HepG2 (cell line): ENCODE data around the gene SLC30A4. TPM values are rescaled to one million over a fixed set of nuclear protein-coding genes. Genes with fewer than 3 reads are reported as not detected.

ENCODE experiments used
- ATAC-seq: fragments of 200-7000 bp; cut with Tn5 transposase; 3 replicates; pipeline ENCODE4 v1.9.1; 2020; ENCODE audit warnings: mild to moderate bottlenecking, moderate library complexity
- BruUV-seq: library from RNA; stranded (reverse); fragments of 400-500 nt; replicated peaks from 2 replicates; lab custom pipeline; 2021; lab: Mats Ljungman, UMichigan
- CTCF ChIA-PET: fragments of 300-600 bp; formaldehyde crosslinking; extraction: SDS; loops from one replicate; lab custom pipeline; 2021; ENCODE audit warnings: low total read pairs, inconsistent platforms, low intra/inter-chr PET ratio; lab: Yijun Ruan, JAX
- POLR2A ChIA-PET: fragments of 350-600 bp; sonication (Branson Sonifier 250); formaldehyde crosslinking; loops from one replicate; lab custom pipeline; 2020; ENCODE audit warnings: antibody characterized with exemption, inconsistent platforms; lab: Yijun Ruan, JAX
- DNase-seq: peaks from one replicate; pipeline ENCODE4 v3.0.0-alpha.2; 2015; ENCODE audit warnings: low spot score
- FAIRE-seq: peaks from 3 replicates; lab custom pipeline; 2011; peaks lifted over from hg19 to GRCh38; lab: Jason Lieb, UNC
- H2AFZ ChIP-seq: one replicate; pipeline ENCODE4 v1.6.1; 2011; ENCODE audit warnings: low read length, inconsistent platforms
- H3K27ac ChIP-seq: fragments of 300-600 bp; 3 replicates; pipeline ENCODE4 v1.8.0; 2011; ENCODE audit warnings: mixed run types, mild to moderate bottlenecking, mixed read lengths, low read length, inconsistent platforms; ENCODE audit not compliant: insufficient read depth; ENCODE audit errors: extremely low read length
- H3K27me3 ChIP-seq, 2 experiments: fragments of 200-600 bp in 1 of 2; 2 replicates in 1 of 2; 3 replicates in 1 of 2; pipeline versions ENCODE4 v1.6.0 to v1.8.0; 2011; ENCODE audit warnings: low read length in 2 of 2, mild to moderate bottlenecking in 2 of 2, moderate library complexity in 2 of 2, inconsistent platforms in 1 of 2; ENCODE audit not compliant: insufficient read depth in 2 of 2, control insufficient read depth in 1 of 2
- H3K36me3 ChIP-seq, 2 experiments: fragments of 200-600 bp in 1 of 2; replicated peaks in 1 of 2; 2 replicates in 1 of 2; 3 replicates in 1 of 2; pipeline versions ENCODE4 v1.5.1 to v1.8.0; 2011; ENCODE audit warnings: low read length in 2 of 2, inconsistent platforms in 1 of 2; ENCODE audit not compliant: insufficient read depth in 2 of 2, control insufficient read depth in 1 of 2
- H3K4me1 ChIP-seq: 2 replicates; pipeline ENCODE4 v1.5.1; 2012; ENCODE audit warnings: low read length, inconsistent platforms; ENCODE audit not compliant: insufficient read depth
- H3K4me2 ChIP-seq: 2 replicates; pipeline ENCODE4 v1.6.0; 2011; ENCODE audit warnings: low read depth, low read length, inconsistent platforms
- H3K4me3 ChIP-seq, 3 experiments: fragments of 200-600 bp in 1 of 3; sonication (generic), shearing (Covaris generic) in 1 of 3; replicated peaks in 1 of 3; 2 replicates each; pipeline ENCODE4 v1.5.1; 2011 to 2016; ENCODE audit warnings: low read length in 3 of 3, inconsistent platforms in 2 of 3, low read depth in 2 of 3, mild to moderate bottlenecking in 2 of 3, control low read depth in 1 of 3, mixed read lengths in 1 of 3; ENCODE audit not compliant: insufficient read depth in 1 of 3
- H3K79me2 ChIP-seq: one replicate; pipeline ENCODE4 v1.6.1; 2011; ENCODE audit warnings: low read length, inconsistent platforms; ENCODE audit not compliant: insufficient read depth
- H3K9ac ChIP-seq: 2 replicates; pipeline ENCODE4 v1.6.0; 2011; ENCODE audit warnings: mild to moderate bottlenecking, low read depth, low read length, inconsistent platforms; ENCODE audit not compliant: insufficient read depth
- H3K9me3 ChIP-seq: 2 replicates; pipeline ENCODE4 v1.5.1; 2012; ENCODE audit warnings: mild to moderate bottlenecking, low read length
- H4K20me1 ChIP-seq: 2 replicates; pipeline ENCODE4 v1.6.0; 2011; ENCODE audit warnings: inconsistent platforms, mild to moderate bottlenecking, low read length, moderate library complexity; ENCODE audit not compliant: insufficient read depth
- SKI ChIP-seq: fragments of 450-650 bp; IDR thresholded peaks from one replicate; pipeline ENCODE4 v1.6.1; 2018; ENCODE audit warnings: mild to moderate bottlenecking; ENCODE audit not compliant: partially characterized antibody
- SMYD3 ChIP-seq: sonication (generic); formaldehyde crosslinking; IDR thresholded peaks from 2 replicates; pipeline ENCODE4 v1.8.1; 2023; ENCODE audit warnings: mild to moderate bottlenecking, missing genetic modification reagents
- TBL1XR1 ChIP-seq: fragments of 150-350 bp; IDR thresholded peaks from 2 replicates; pipeline ENCODE4 v1.6.1; 2014; ENCODE audit warnings: borderline replicate concordance, low read length; ENCODE audit not compliant: partially characterized antibody
- ZNF570 ChIP-seq: sonication (generic); formaldehyde crosslinking; IDR thresholded peaks from 2 replicates; pipeline ENCODE4 v1.4.0; 2020; ENCODE audit warnings: mild to moderate bottlenecking, missing genetic modification reagents, borderline replicate concordance
- ZSCAN31 ChIP-seq: sonication (generic); formaldehyde crosslinking; IDR thresholded peaks from 2 replicates; pipeline ENCODE4 v1.5.0; 2020; ENCODE audit warnings: low read depth, mild to moderate bottlenecking, missing genetic modification reagents
- WGBS: methylation state at CpG from one replicate; pipeline ENCODE4 v1.1.6; 2017; ENCODE audit warnings: low lambda C conversion rate; 5-methylcytosine and 5-hydroxymethylcytosine counted together
- in situ Hi-C: cut with HindIII; loops from 2 replicates; pipeline ENCODE4 v1.10.0; 2017; ENCODE audit warnings: low pct_unique_long_range_greater_than_20kb; ENCODE audit not compliant: extremely low pct_ligation_motif_present
- intact Hi-C: fragments of 100-400 bp; cut with micrococcal nuclease; formaldehyde crosslinking; loops from one replicate; pipeline ENCODE4 v1.10.0; 2022; ENCODE audit not compliant: unreplicated experiment
- polyA plus RNA-seq, 8 experiments: library from polyadenylated mRNA; depleted of rRNA in 3 of 8; stranded (reverse) in 7 of 8; unstranded in 1 of 8; fragments of >200 nt; fragmentation: Illumina TruSeq in 4 of 8; extraction: Trizol in 4 of 8; gene quantifications; 2 replicates each; pipeline versions ENCODE4 v1.2.1 to v1.2.3, GENCODE V29; 2011 to 2016; ENCODE audit warnings: low read depth in 4 of 8, missing spikeins in 1 of 8, mixed read lengths in 1 of 8; ENCODE audit not compliant: insufficient read depth in 1 of 8
- total RNA-seq, 5 experiments: library from RNA; depleted of rRNA; stranded (reverse); fragments of >200 nt; fragmentation: Illumina TruSeq; extraction: Trizol; gene quantifications; 2 replicates each; pipeline ENCODE4 v1.2.3, GENCODE V29; 2016; ENCODE audit warnings: low read depth in 1 of 5

SLC30A4 gene
- total and polyA plus RNA-seq, 2 of the 13 experiments (the other 11 are each of a cell fraction or from before 2014, with no cell fraction given): 0.01 to 0.04 TPM

DNA sequence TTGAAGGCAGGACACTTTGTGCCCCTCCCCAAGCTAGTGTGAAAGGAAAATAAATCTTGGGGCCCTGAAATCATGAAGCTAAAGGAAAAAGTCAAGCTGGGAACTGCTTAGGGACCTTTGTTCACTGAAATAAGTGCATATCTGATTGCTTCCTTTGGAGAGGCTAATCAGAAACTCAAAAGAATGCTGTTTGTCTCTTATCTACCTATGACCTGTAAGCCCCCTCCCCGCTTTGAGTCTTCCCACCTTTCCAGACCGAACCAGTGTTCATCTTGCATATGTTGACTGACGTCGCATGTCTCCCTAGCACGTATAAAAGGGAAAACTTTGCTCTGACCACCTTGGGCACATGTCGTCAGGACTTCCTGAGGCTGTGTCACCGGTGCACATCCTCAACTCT is 53.1 kb downstream of the SLC30A4 start:
- H3K4me2 ChIP-seq: no peak overlapping the region
- DNase-seq (no peak), ATAC-seq (no peak), FAIRE-seq (no peak)
- no peak overlapping the region for H3K4me3 ChIP-seq
- 41% methylated on average over 7 of the region's 7 CpGs for WGBS
- BruUV-seq: no TSS peak
- no peaks in the 10 kb centered on the region for H3K36me3 ChIP-seq
- H3K9me3 ChIP-seq: no peaks in the 10 kb centered on the region
- TF ChIP-seq SMYD3 (CRISPR knock-in tag): no peak
- no peak for TF ChIP-seq TBL1XR1
- TF ChIP-seq, all 625 proteins: peak for 0
- in situ Hi-C loops (no loop called here), intact Hi-C loops (no loop called here)
- Histone ChIP-seq H2AFZ (no peak overlapping the region), H3K79me2 (no peaks in the 10 kb centered on the region), H3K4me1 (no peaks in the 10 kb centered on the region), H3K9ac (no peak overlapping the region), H4K20me1 (no peaks in the 10 kb centered on the region), H3K27me3 (peaks cover 0 to 7% of the 10 kb centered on the region in 2 experiments; a peak in 1 of 5 replicates), H3K27ac (no peak overlapping the region)
- POLR2A ChIA-PET: no interaction called here
- CTCF ChIA-PET: no interaction called here

DNA sequence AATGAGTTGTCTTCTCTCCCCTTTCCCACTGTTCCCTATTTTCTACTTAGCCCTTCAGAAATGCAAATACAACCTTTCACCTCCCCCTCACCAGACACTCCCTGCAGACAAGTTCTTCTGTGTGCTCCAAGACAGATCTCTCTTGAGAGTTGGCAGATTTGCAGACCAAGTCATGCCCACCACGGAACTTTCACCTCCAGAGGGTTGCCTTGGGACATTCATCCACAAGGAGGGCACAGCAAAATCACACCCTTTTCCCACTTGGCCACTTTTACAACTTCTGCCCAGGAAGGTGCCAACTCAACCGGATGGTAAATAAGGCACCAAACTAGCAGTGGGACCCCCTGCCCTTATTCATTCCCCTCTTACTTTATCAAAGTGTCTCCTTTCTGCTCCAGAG is 53.5 kb downstream of the SLC30A4 start:
- no peak for DNase-seq
- no peak overlapping the region for H3K27ac ChIP-seq
- CTCF ChIA-PET: no interaction called here
- peaks cover 0 to 7% of the 10 kb centered on the region in 2 experiments; a peak in 1 of 5 replicates for H3K27me3 ChIP-seq
- H2AFZ ChIP-seq: no peak overlapping the region
- H3K79me2 ChIP-seq: no peaks in the 10 kb centered on the region
- ATAC-seq: no peak
- no peak overlapping the region for H3K4me2 ChIP-seq
- no TSS peak for BruUV-seq
- H3K36me3 ChIP-seq: no peaks in the 10 kb centered on the region
- 29% methylated on average over 2 of the region's 2 CpGs for WGBS
- no peak overlapping the region for H3K9ac ChIP-seq
- no peaks in the 10 kb centered on the region for H4K20me1 ChIP-seq
- no peaks in the 10 kb centered on the region for H3K9me3 ChIP-seq
- no peak for FAIRE-seq
- intact Hi-C loops (no loop called here), in situ Hi-C loops (no loop called here)
- H3K4me3 ChIP-seq: no peak overlapping the region
- POLR2A ChIA-PET: no interaction called here
- H3K4me1 ChIP-seq: no peaks in the 10 kb centered on the region
- no peak for TF ChIP-seq SKI
- TF ChIP-seq ZSCAN31 (CRISPR knock-in tag): no peak
- no peak for TF ChIP-seq ZNF570 (CRISPR knock-in tag)
